H9 (cell line): ENCODE measurements around the gene PROM1. TPM values are rescaled to one million over a fixed set of nuclear protein-coding genes. Genes with fewer than 3 reads are reported as not detected.

Experiments
- DNase-seq: peaks from one replicate; pipeline ENCODE4 v3.0.0-alpha.2; 2017
- H2AFZ ChIP-seq: one replicate; pipeline ENCODE4 v1.6.1; 2013; ENCODE audit warnings: mild to moderate bottlenecking, low read length, control low read depth, moderate library complexity
- H2AK5ac ChIP-seq: 2 replicates; pipeline ENCODE4 v1.6.1; 2013; ENCODE audit warnings: low read length, control low read depth, mixed read lengths; ENCODE audit not compliant: insufficient read length
- H2BK120ac ChIP-seq: one replicate; pipeline ENCODE4 v1.6.1; 2013; ENCODE audit warnings: low read depth, mild to moderate bottlenecking, low read length, control low read depth, inconsistent platforms; ENCODE audit not compliant: poor library complexity, severe bottlenecking
- H2BK12ac ChIP-seq: 2 replicates; pipeline ENCODE4 v1.6.1; 2013; ENCODE audit warnings: low read length, control low read depth, mixed read lengths, low read depth; ENCODE audit not compliant: insufficient read length
- H2BK15ac ChIP-seq: 2 replicates; pipeline ENCODE4 v1.6.1; 2013; ENCODE audit warnings: low read depth, low read length, control low read depth
- H2BK20ac ChIP-seq: one replicate; pipeline ENCODE4 v1.6.1; 2013; ENCODE audit warnings: low read depth, mild to moderate bottlenecking, low read length, control low read depth, inconsistent platforms; ENCODE audit not compliant: poor library complexity, severe bottlenecking
- H2BK5ac ChIP-seq: 2 replicates; pipeline ENCODE4 v1.6.1; 2013; ENCODE audit warnings: low read length, control low read depth, mixed read lengths; ENCODE audit not compliant: insufficient read length
- H3K14ac ChIP-seq: 2 replicates; pipeline ENCODE4 v1.6.1; 2013; ENCODE audit warnings: low read length, control low read depth; ENCODE audit not compliant: insufficient read depth
- H3K18ac ChIP-seq: 2 replicates; pipeline ENCODE4 v1.6.1; 2013; ENCODE audit warnings: low read depth, mild to moderate bottlenecking, mixed read lengths, low read length, control low read depth; ENCODE audit not compliant: insufficient read length
- H3K23ac ChIP-seq: 2 replicates; pipeline ENCODE4 v1.6.1; 2013; ENCODE audit warnings: low read length, control low read depth, mixed read lengths, low read depth; ENCODE audit not compliant: insufficient read length
- H3K23me2 ChIP-seq: 2 replicates; pipeline ENCODE4 v1.6.1; 2013; ENCODE audit warnings: low read depth, mild to moderate bottlenecking, mixed read lengths, low read length, control low read depth; ENCODE audit not compliant: insufficient read length, poor library complexity, severe bottlenecking
- H3K27ac ChIP-seq: 2 replicates; pipeline ENCODE4 v1.5.1; 2013; ENCODE audit warnings: low read length, control low read depth, mixed read lengths, low read depth; ENCODE audit not compliant: insufficient read length
- H3K27me3 ChIP-seq: 2 replicates; pipeline ENCODE4 v1.6.1; 2013; ENCODE audit warnings: low read length, control low read depth, inconsistent platforms; ENCODE audit not compliant: insufficient read depth
- H3K4ac ChIP-seq: 2 replicates; pipeline ENCODE4 v1.6.1; 2013; ENCODE audit warnings: low read depth, mild to moderate bottlenecking, control low read depth, inconsistent platforms, low read length, moderate library complexity
- H3K4me1 ChIP-seq: 2 replicates; pipeline ENCODE4 v1.6.1; 2013; ENCODE audit warnings: low read length, control low read depth, inconsistent platforms; ENCODE audit not compliant: insufficient read depth
- H3K4me2 ChIP-seq: 2 replicates; pipeline ENCODE4 v1.6.1; 2013; ENCODE audit warnings: low read length, control low read depth, mixed read lengths; ENCODE audit not compliant: insufficient read length, insufficient read depth
- H3K56ac ChIP-seq: 2 replicates; pipeline ENCODE4 v1.6.1; 2013; ENCODE audit warnings: low read depth, mild to moderate bottlenecking, mixed read lengths, low read length, control low read depth; ENCODE audit not compliant: insufficient read length
- H3K79me1 ChIP-seq: 2 replicates; pipeline ENCODE4 v1.6.1; 2013; ENCODE audit warnings: low read depth, mild to moderate bottlenecking, moderate library complexity, low read length, control low read depth, inconsistent platforms; ENCODE audit not compliant: insufficient read depth, poor library complexity, severe bottlenecking
- H3K79me2 ChIP-seq: 2 replicates; pipeline ENCODE4 v1.6.1; 2013; ENCODE audit warnings: low read length, control low read depth, inconsistent platforms; ENCODE audit not compliant: insufficient read depth
- H3K9ac ChIP-seq: 2 replicates; pipeline ENCODE4 v1.6.1; 2013; ENCODE audit warnings: low read length, control low read depth, mixed read lengths; ENCODE audit not compliant: insufficient read length; ENCODE audit errors: extremely low read depth
- H3K9me3 ChIP-seq: one replicate; pipeline ENCODE4 v1.6.1; 2013; ENCODE audit warnings: low read depth, low read length, inconsistent platforms; ENCODE audit not compliant: control insufficient read depth
- H3T11ph ChIP-seq: one replicate; pipeline ENCODE4 v1.6.1; 2013; ENCODE audit warnings: mild to moderate bottlenecking, low read length, control low read depth, inconsistent platforms
- H4K20me1 ChIP-seq: one replicate; pipeline ENCODE4 v1.6.1; 2013; ENCODE audit not compliant: control insufficient read depth, insufficient read length, insufficient read depth
- H4K5ac ChIP-seq: 2 replicates; pipeline ENCODE4 v1.6.1; 2013; ENCODE audit warnings: low read depth, mild to moderate bottlenecking, mixed read lengths, low read length, control low read depth; ENCODE audit not compliant: insufficient read length
- H4K8ac ChIP-seq: replicated peaks from 2 replicates; pipeline ENCODE4 v1.6.1; 2013; ENCODE audit warnings: low read length, control low read depth, mixed read lengths, low read depth; ENCODE audit not compliant: insufficient read length
- H4K91ac ChIP-seq: 2 replicates; pipeline ENCODE4 v1.6.1; 2013; ENCODE audit warnings: low read depth, mild to moderate bottlenecking, moderate library complexity, mixed read lengths, low read length, control low read depth; ENCODE audit not compliant: insufficient read length
- H3K27ac Mint-ChIP-seq, 3 experiments: 2 replicates in 2 of 3; 3 replicates in 1 of 3; pipeline ENCODE4 v1.8.0; 2020 to 2021; ENCODE audit warnings: mixed read lengths in 3 of 3, mild to moderate bottlenecking in 1 of 3, moderate library complexity in 1 of 3
- H3K27me3 Mint-ChIP-seq: 2 replicates; pipeline ENCODE4 v1.8.0; 2021; ENCODE audit warnings: low read depth, mild to moderate bottlenecking, moderate library complexity, mixed read lengths
- H3K36me3 Mint-ChIP-seq, 3 experiments: 2 replicates in 2 of 3; 3 replicates in 1 of 3; pipeline ENCODE4 v1.8.0; 2020 to 2021; ENCODE audit warnings: low read depth in 3 of 3, mixed read lengths in 3 of 3; ENCODE audit not compliant: insufficient read depth in 1 of 3
- H3K4me1 Mint-ChIP-seq, 2 experiments: 2 replicates each; pipeline ENCODE4 v1.8.0; 2020; ENCODE audit warnings: mixed read lengths in 2 of 2
- H3K4me3 Mint-ChIP-seq, 2 experiments: 2 replicates in 1 of 2; 3 replicates in 1 of 2; pipeline ENCODE4 v1.8.0; 2020 to 2021; ENCODE audit warnings: mild to moderate bottlenecking in 2 of 2, mixed read lengths in 2 of 2, moderate library complexity in 1 of 2
- H3K9me3 Mint-ChIP-seq, 2 experiments: 2 replicates in 1 of 2; 3 replicates in 1 of 2; pipeline ENCODE4 v1.8.0; 2020; ENCODE audit warnings: mild to moderate bottlenecking in 2 of 2, mixed read lengths in 2 of 2, moderate library complexity in 1 of 2
- CTCF ChIP-seq: fragments of 200-600 bp; sonication (generic); conservative IDR thresholded peaks from 3 replicates; pipeline ENCODE4 v1.8.0; 2021; ENCODE audit warnings: antibody characterized with exemption, mild to moderate bottlenecking
- whole genome bisulfite sequencing: extraction: QIAGEN DNeasy Blood & Tissue Kit; methylation state at CpG from one replicate; pipeline ENCODE4 v1.1.7; 2013; ENCODE audit warnings: missing lambda C conversion rate, low lambda C conversion rate, mixed read lengths; ENCODE audit not compliant: insufficient read length; ENCODE audit errors: extremely low coverage; 5-methylcytosine and 5-hydroxymethylcytosine counted together
- total RNA-seq: library from RNA; stranded (reverse); gene quantifications from 2 replicates; pipeline ENCODE4 v1.2.1, GENCODE V29; 2021

The PROM1 gene
- total RNA-seq, 1 experiment from 2014 or later, result 98.3 TPM

DNA sequence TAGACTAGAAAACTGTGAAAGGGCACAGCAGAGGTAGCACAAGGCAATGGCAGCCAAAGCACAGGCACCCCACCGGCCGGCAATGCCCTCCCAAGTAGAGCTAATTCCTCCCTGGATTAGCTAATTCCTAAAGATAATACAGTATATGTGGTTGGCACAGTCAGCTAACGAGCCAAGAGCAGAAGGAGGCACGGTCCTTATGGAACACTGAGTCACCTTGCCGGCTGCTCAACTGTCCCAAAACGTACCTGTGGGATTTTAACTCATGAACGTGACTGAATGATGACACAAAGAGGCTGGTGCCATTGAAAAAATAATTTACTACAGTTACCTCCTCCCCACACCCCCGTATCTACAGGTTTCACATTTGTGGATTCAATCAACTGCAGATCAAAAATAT, 136.1 kb downstream of the PROM1 start:
- Histone ChIP-seq H4K5ac (no peak overlapping the region), H3K27ac (no peak overlapping the region), H2BK5ac (no peak overlapping the region), H3K9me3 (no peaks in the 10 kb centered on the region), H3K9ac (no peak overlapping the region), H2BK12ac (no peak overlapping the region), H2BK120ac (no peak overlapping the region), H2AK5ac (no peak overlapping the region), H3K4me1 (no peaks in the 10 kb centered on the region), H2AFZ (no peak overlapping the region), H3K79me2 (no peaks in the 10 kb centered on the region), H3K14ac (no peak overlapping the region), H3K27me3 (no peaks in the 10 kb centered on the region), H3K56ac (no peak overlapping the region), H3K4ac (no peak overlapping the region), H4K8ac (no peak overlapping the region), H3K18ac (no peak overlapping the region), H4K20me1 (no peaks in the 10 kb centered on the region), H3K23ac (no peak overlapping the region), H3K23me2 (no peaks in the 10 kb centered on the region), H3K79me1 (no peaks in the 10 kb centered on the region), H4K91ac (no peak overlapping the region), H2BK20ac (no peak overlapping the region), H3K4me2 (no peak overlapping the region), H3T11ph (no peak overlapping the region), H2BK15ac (no peak overlapping the region)
- no CpG with 5 or more reads among the region's 8 CpGs for WGBS
- Mint-ChIP-seq H3K9me3 (peaks cover 0 to under 1% of the 10 kb centered on the region in 2 experiments; a peak in 1 of 5 replicates), H3K27ac (no peak overlapping the region), H3K36me3 (no peaks in the 10 kb centered on the region), H3K4me1 (no peaks in the 10 kb centered on the region), H3K27me3 (no peaks in the 10 kb centered on the region; the same call in 1 of the 2 replicates), H3K4me3 (no peak overlapping the region)
- no peak for DNase-seq
- TF ChIP-seq CTCF, result no peak
